GM12865 (cell line): ENCODE data around the gene MUC4.

ENCODE experiments used
- DNase-seq: peaks from one replicate; pipeline ENCODE4 v3.0.0; 2010; ENCODE audit warnings: low read depth
- H3K4me3 ChIP-seq: 2 replicates; pipeline ENCODE4 v1.5.1; 2011; ENCODE audit warnings: mild to moderate bottlenecking, low read depth, low read length, control low read depth
- CTCF ChIP-seq: IDR thresholded peaks from 2 replicates; pipeline ENCODE4 v1.5.1; 2011; ENCODE audit warnings: low read length, control low read depth, low read depth, inconsistent platforms; ENCODE audit not compliant: insufficient read depth; ENCODE audit errors: missing control alignments

The MUC4 gene

GRCh38 chr3:195755791-195756676, 55.7 kb downstream of the MUC4 start:
- H3K4me3 ChIP-seq: no peak overlapping the region
- DNase-seq: no peak
- no peak for TF ChIP-seq CTCF

GRCh38 chr3:195755391-195755790, 56.3 kb downstream of the MUC4 start:
- no peak for TF ChIP-seq CTCF
- H3K4me3 ChIP-seq: no peak overlapping the region
- no peak for DNase-seq

GRCh38 chr3:195754906-195755305, 56.8 kb downstream of the MUC4 start:
- DNase-seq: no peak
- TF ChIP-seq CTCF: no peak
- H3K4me3 ChIP-seq: no peak overlapping the region

GRCh38 chr3:195754141-195754540, 57.6 kb downstream of the MUC4 start:
- H3K4me3 ChIP-seq: no peak overlapping the region
- no peak for TF ChIP-seq CTCF
- DNase-seq: no peak

- DNase-seq: no peak
- no peak overlapping the region for H3K4me3 ChIP-seq
- TF ChIP-seq CTCF: no peak
These were observed 58.1 kb downstream of the MUC4 start for GRCh38 chr3:195753581-195753980.

GRCh38 chr3:195752546-195753331, 59.0 kb downstream of the MUC4 start:
- DNase-seq: no peak
- no peak overlapping the region for H3K4me3 ChIP-seq
- TF ChIP-seq CTCF: no peak

- no peak for DNase-seq
- TF ChIP-seq CTCF: no peak
- no peak overlapping the region for H3K4me3 ChIP-seq
These were observed 59.7 kb downstream of the MUC4 start for GRCh38 chr3:195752066-195752465.
